GM12865 (cell line): Measurements from ENCODE around the gene CXCL8.
"Not testable (repeated sequence)": the region's sequence is repeated elsewhere in the genome, so short reads cannot be mapped to it uniquely, and the experiment has no call there.

Experiments used
- DNase-seq: peaks from one replicate; pipeline ENCODE4 v3.0.0; 2010; ENCODE audit warnings: low read depth
- H3K4me3 ChIP-seq: 2 replicates; pipeline ENCODE4 v1.5.1; 2011; ENCODE audit warnings: mild to moderate bottlenecking, low read depth, low read length, control low read depth
- TF ChIP-seq, protein P1 (sequence below): IDR thresholded peaks from 2 replicates; pipeline ENCODE4 v1.5.1; 2011; ENCODE audit warnings: low read length, control low read depth, low read depth, inconsistent platforms; ENCODE audit not compliant: insufficient read depth; ENCODE audit errors: missing control alignments

Gene CXCL8

GRCh38 chr4:73740353-73740778 lies at the start of gene CXCL8:
TSS of gene CXCL8 (plus strand) at chr4:73740569. CDS start at chr4:73740659, 90 bp downstream.
- no peak for DNase-seq
- no peak within 1 kb of the TSS for H3K4me3 ChIP-seq

DNA sequence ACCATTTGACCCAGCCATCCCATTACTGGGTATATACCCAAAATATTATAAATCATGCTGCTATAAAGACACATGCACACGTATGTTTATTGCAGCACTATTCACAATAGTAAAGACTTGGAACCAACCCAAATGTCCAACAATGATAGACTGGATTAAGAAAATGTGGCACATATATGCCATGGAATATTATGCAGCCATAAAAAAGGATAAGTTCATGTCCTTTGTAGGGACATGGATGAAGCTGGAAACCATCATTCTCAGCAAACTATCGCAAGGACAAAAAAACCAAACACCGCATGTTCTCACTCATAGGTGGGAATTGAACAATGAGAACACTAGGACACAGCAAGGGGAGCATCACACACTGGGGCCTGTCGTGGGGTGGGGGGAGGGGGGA lies 49.2 kb upstream of the CXCL8 start:
- DNase-seq, H3K4me3 ChIP-seq: not testable (repeated sequence)

More at GRCh38 chr4:73740353-73740778, at the start of gene CXCL8:
- TF ChIP-seq, protein P1, sequence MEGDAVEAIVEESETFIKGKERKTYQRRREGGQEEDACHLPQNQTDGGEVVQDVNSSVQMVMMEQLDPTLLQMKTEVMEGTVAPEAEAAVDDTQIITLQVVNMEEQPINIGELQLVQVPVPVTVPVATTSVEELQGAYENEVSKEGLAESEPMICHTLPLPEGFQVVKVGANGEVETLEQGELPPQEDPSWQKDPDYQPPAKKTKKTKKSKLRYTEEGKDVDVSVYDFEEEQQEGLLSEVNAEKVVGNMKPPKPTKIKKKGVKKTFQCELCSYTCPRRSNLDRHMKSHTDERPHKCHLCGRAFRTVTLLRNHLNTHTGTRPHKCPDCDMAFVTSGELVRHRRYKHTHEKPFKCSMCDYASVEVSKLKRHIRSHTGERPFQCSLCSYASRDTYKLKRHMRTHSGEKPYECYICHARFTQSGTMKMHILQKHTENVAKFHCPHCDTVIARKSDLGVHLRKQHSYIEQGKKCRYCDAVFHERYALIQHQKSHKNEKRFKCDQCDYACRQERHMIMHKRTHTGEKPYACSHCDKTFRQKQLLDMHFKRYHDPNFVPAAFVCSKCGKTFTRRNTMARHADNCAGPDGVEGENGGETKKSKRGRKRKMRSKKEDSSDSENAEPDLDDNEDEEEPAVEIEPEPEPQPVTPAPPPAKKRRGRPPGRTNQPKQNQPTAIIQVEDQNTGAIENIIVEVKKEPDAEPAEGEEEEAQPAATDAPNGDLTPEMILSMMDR: no peak

GRCh38 chr4:73691759-73692158 lies 48.6 kb upstream of the CXCL8 start:
- DNase-seq: no peak
- no peak overlapping the region for H3K4me3 ChIP-seq
- TF ChIP-seq, protein P1: no peak

DNA sequence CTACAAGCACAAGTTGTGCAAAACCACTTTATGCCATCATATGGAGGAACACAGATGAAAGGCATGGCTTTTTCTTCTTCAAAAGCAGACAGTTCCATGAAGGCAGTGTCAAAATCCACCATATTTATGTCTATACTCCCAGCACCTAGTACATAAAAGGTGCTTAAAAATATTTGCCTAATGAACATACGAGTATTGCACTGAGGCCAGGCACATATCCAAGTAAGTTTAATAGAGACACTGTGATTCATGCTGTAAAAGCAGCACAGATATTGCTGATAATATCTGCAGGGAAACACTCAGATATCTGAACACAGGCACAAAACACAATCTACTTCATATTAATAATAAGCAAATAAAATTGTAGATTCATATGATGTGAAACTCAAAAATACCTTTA lies 48.1 kb upstream of the CXCL8 start:
- TF ChIP-seq, protein P1: no peak
- H3K4me3 ChIP-seq: no peak overlapping the region
- no peak for DNase-seq

DNA sequence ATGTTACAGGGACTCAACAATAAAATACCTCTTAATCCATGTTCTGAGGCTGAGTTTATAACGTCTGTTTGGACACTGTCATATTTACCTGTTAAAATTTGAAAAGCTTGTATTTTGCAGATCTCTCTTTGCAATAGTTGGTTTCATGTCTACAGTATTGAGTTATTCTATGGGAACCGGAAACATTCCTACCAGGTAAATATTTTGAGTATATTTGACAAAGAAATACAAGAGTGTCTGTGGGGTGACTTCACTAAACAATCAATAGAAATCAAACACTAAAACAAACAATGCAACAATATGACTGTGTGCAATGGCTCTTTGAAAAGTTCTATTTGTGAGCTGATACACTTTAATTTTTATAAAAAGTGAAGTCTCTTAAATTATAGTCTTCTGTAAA lies 47.7 kb upstream of the CXCL8 start:
- TF ChIP-seq, protein P1: no peak
- no peak for DNase-seq
- H3K4me3 ChIP-seq: no peak overlapping the region

- no peak for DNase-seq
- no peak overlapping the region for H3K4me3 ChIP-seq
- TF ChIP-seq, protein P1: no peak
Observed at GRCh38 chr4:73693811-73694210, 46.6 kb upstream of the CXCL8 start.

- no peak overlapping the region for H3K4me3 ChIP-seq
- no peak for DNase-seq
- TF ChIP-seq, protein P1: no peak
Observed at GRCh38 chr4:73698217-73698616, 42.2 kb upstream of the CXCL8 start.

DNA sequence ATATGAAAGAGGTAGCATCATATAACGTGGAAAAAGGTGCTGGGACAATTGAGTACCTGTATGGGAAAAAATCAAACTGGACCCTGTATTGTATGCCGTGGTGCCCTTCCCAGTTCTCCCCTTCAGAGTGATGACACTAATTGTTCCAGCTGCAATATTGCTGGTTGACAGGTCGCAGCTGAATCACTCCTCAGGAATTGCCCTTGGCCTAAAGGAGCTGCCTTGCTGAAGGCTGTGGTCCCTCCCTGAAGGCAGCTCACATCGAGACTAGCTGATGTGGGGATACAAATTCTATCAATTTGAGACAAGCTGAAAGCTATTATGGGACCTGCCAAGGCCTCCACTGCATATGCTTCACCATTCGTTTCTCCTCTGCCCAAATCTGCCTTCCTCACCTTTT lies 39.3 kb upstream of the CXCL8 start:
- no peak overlapping the region for H3K4me3 ChIP-seq
- no peak for DNase-seq
- TF ChIP-seq, protein P1: no peak
